ENCODE measurements around the gene UBQLN3. TPM values are rescaled to one million over a fixed set of nuclear protein-coding genes. Genes with fewer than 3 reads are reported as not detected.

UBQLN3 gene
- total and polyA plus RNA-seq, 2 of the 13 experiments (the other 11 are each of a cell fraction or from before 2014, with no cell fraction given), result 0.08 TPM; not detected in 1

DNA sequence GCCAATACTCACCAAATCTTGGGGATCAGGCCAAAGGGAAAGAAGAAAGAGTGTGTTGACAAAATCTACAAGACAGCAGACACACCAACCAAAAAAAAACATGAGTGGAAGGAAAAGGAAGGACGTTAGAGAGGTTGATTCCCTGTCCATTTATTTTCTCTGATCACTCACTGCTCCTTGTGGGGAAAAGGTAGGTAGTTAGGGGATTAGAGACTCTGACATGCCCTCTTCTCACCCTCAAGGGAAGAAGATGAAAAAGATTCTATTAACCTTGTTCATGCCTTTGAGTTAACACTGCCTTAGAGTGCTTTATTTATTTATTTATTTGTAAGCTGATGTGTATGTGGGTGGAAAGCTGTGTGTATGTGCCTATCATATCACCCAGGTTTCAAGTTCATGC, 38.7 kb upstream of the UBQLN3 start, which contains the start of gene OR52H1:
OR52H1 (minus strand) TSS at position 101 of the 400 bp plus-strand sequence. CDS start 3,035 bp downstream, outside the sequence.
- H3K4me3 ChIP-seq (replicated peaks in 1 of 3; ENCODE audit: insufficient read depth in 1 of 3, low read depth in 2 of 3, low read length in 3 of 3), result no peak within 1 kb of the TSS
- 0% methylated on average over 1 of the region's 1 CpG for WGBS (ENCODE audit: low lambda C conversion rate)
- no peak within 1 kb of the TSS for H3K4me2 ChIP-seq (ENCODE audit: low read depth, low read length)
- POLR2A ChIA-PET, result no interaction called here
- BruUV-seq (replicated peaks), result no TSS peak
- ATAC-seq (no peak), DNase-seq (ENCODE audit: low spot score) (no peak), FAIRE-seq (no peak)
- no peak within 1 kb of the TSS for H3K27ac ChIP-seq (ENCODE audit: extremely low read length, insufficient read depth, low read length)
- in situ Hi-C loops (cut with HindIII; ENCODE audit: extremely low pct_ligation_motif_present, low pct_unique_long_range_greater_than_20kb), result no loop called here
- no peaks in the 10 kb centered on the region; a peak in 1 of 5 replicates for H3K27me3 ChIP-seq (ENCODE audit: control insufficient read depth in 1 of 2, insufficient read depth in 2 of 2, low read length in 2 of 2)
- no peak within 1 kb of the TSS for H3K9ac ChIP-seq (ENCODE audit: insufficient read depth, low read depth, low read length)
- intact Hi-C loops (cut with micrococcal nuclease; ENCODE audit: unreplicated experiment), result no loop called here
- no peaks in the 10 kb centered on the region for H3K36me3 ChIP-seq (replicated peaks in 1 of 2; ENCODE audit: control insufficient read depth in 1 of 2, insufficient read depth in 2 of 2, low read length in 2 of 2)
- CTCF ChIA-PET (ENCODE audit: low intra/inter-chr PET ratio, low total read pairs), result no interaction called here
- TF ChIP-seq MIXL1 (CRISPR knock-in tag; IDR thresholded peaks at IDR 0.05), result no peak
- no peak for TF ChIP-seq GTF3A (CRISPR knock-in tag; conservative IDR thresholded peaks at IDR 0.05)
- TF ChIP-seq, protein P1, sequence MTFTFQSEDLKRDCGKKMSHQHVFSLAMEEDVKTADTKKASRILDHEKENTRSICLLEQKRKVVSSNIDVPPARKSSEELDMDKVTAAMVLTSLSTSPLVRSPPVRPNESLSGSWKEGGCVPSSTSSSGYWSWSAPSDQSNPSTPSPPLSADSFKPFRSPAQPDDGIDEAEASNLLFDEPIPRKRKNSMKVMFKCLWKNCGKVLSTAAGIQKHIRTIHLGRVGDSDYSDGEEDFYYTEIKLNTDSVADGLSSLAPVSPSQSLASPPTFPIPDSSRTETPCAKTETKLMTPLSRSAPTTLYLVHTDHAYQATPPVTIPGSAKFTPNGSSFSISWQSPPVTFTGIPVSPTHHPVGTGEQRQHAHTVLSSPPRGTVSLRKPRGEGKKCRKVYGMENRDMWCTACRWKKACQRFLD (CRISPR knock-in tag; IDR thresholded peaks at IDR 0.05; ENCODE audit: borderline replicate concordance), result no peak
- TF ChIP-seq, protein P2, sequence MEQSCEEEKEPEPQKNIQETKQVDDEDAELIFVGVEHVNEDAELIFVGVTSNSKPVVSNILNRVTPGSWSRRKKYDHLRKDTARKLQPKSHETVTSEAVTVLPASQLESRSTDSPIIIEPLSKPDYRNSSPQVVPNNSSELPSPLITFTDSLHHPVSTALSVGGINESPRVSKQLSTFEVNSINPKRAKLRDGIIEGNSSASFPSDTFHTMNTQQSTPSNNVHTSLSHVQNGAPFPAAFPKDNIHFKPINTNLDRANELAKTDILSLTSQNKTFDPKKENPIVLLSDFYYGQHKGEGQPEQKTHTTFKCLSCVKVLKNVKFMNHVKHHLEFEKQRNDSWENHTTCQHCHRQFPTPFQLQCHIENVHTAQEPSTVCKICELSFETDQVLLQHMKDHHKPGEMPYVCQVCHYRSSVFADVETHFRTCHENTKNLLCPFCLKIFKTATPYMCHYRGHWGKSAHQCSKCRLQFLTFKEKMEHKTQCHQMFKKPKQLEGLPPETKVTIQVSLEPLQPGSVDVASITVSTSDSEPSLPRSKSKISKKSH (CRISPR knock-in tag; IDR thresholded peaks at IDR 0.05; ENCODE audit: borderline replicate concordance), result no peak
- no peak for TF ChIP-seq PAX8 (CRISPR knock-in tag; IDR thresholded peaks at IDR 0.05; ENCODE audit: borderline replicate concordance)
- TF ChIP-seq PITX1 (CRISPR knock-in tag; IDR thresholded peaks at IDR 0.05), result no peak
- no peaks in the 10 kb centered on the region for H4K20me1 ChIP-seq (ENCODE audit: insufficient read depth, low read length)
- no peaks in the 10 kb centered on the region for H3K79me2 ChIP-seq (ENCODE audit: insufficient read depth, low read length)
- H3K4me1 ChIP-seq (ENCODE audit: insufficient read depth, low read length), result no peaks in the 10 kb centered on the region
- H2AFZ ChIP-seq (ENCODE audit: low read length), result no peak within 1 kb of the TSS
- no peaks in the 10 kb centered on the region for H3K9me3 ChIP-seq (ENCODE audit: low read length)
